CD4-positive, alpha-beta memory T cell (primary cell): ENCODE results near the gene OR2F2. TPM values are rescaled to one million over a fixed set of nuclear protein-coding genes. Genes with fewer than 3 reads are reported as not detected.
A peak's percentile ranks its signal among the peaks of the same experiment; 100 is the strongest.

Experiments used
- CTCF ChIA-PET: fragments of 350-600 bp; sonication (Branson Sonifier 250); formaldehyde crosslinking; loops from one replicate; lab custom pipeline; 2021; ENCODE audit warnings: inconsistent platforms; ENCODE audit not compliant: partially characterized antibody; lab: Charles Lee
- POLR2A ChIA-PET: fragments of 350-600 bp; sonication (Branson Sonifier 250); formaldehyde crosslinking; loops from one replicate; lab custom pipeline; 2021; ENCODE audit not compliant: partially characterized antibody; lab: Charles Lee
- DNase-seq, 5 donors: peaks; one replicate each; pipeline versions ENCODE4 v3.0.0 to v3.0.0-alpha.2; 2020 to 2022; ENCODE audit warnings: mixed read lengths in 1 of 5
- H3K27ac ChIP-seq: one replicate; pipeline ENCODE4 v1.7.0; 2013; ENCODE audit warnings: low read depth, low read length
- H3K27me3 ChIP-seq: 2 replicates; pipeline ENCODE4 v1.7.0; 2013; ENCODE audit warnings: mild to moderate bottlenecking, low read length, moderate library complexity; ENCODE audit not compliant: insufficient read depth
- H3K36me3 ChIP-seq: 2 replicates; pipeline ENCODE4 v1.7.0; 2013; ENCODE audit warnings: mild to moderate bottlenecking, low read length, moderate library complexity; ENCODE audit not compliant: insufficient read depth
- H3K4me1 ChIP-seq: 2 replicates; pipeline ENCODE4 v1.7.0; 2013; ENCODE audit warnings: mild to moderate bottlenecking, low read length, moderate library complexity; ENCODE audit not compliant: insufficient read depth
- H3K4me3 ChIP-seq, 2 donors: one replicate each; pipeline ENCODE4 v1.7.0; 2013; ENCODE audit warnings: low read length in 2 of 2, mild to moderate bottlenecking in 1 of 2
- H3K9me3 ChIP-seq, 2 donors: one replicate each; pipeline ENCODE4 v1.7.0; 2013; ENCODE audit warnings: low read length in 2 of 2, control low read depth in 1 of 2; ENCODE audit not compliant: control insufficient read depth in 1 of 2
- H3K27ac Mint-ChIP-seq, 7 donors: one replicate each; pipeline ENCODE4 v1.8.0; 2020 to 2021; ENCODE audit warnings: mixed read lengths in 7 of 7, mild to moderate bottlenecking in 6 of 7, inconsistent platforms in 3 of 7, moderate library complexity in 3 of 7
- H3K27me3 Mint-ChIP-seq, 2 donors: one replicate each; pipeline ENCODE4 v1.8.0; 2020 to 2021; ENCODE audit warnings: mixed read lengths in 2 of 2
- H3K36me3 Mint-ChIP-seq, 2 donors: one replicate each; pipeline ENCODE4 v1.8.0; 2020 to 2021; ENCODE audit warnings: mixed read lengths in 2 of 2, inconsistent platforms in 1 of 2, mild to moderate bottlenecking in 1 of 2
- H3K4me1 Mint-ChIP-seq, 4 donors: one replicate each; pipeline ENCODE4 v1.8.0; 2020 to 2021; ENCODE audit warnings: mixed read lengths in 4 of 4, mild to moderate bottlenecking in 1 of 4
- H3K4me3 Mint-ChIP-seq, 8 donors: one replicate each; pipeline ENCODE4 v1.8.0; 2020 to 2021; ENCODE audit warnings: mixed read lengths in 8 of 8, mild to moderate bottlenecking in 7 of 8, moderate library complexity in 6 of 8, inconsistent platforms in 3 of 8
- H3K9me3 Mint-ChIP-seq, 8 donors: one replicate each; pipeline ENCODE4 v1.8.0; 2020 to 2021; ENCODE audit warnings: mixed read lengths in 8 of 8, mild to moderate bottlenecking in 5 of 8, inconsistent platforms in 3 of 8, moderate library complexity in 1 of 8
- intact Hi-C: fragments of 100-400 bp; cut with micrococcal nuclease; formaldehyde crosslinking; loops from one replicate; pipeline ENCODE4 v1.15.1; 2023
- polyA plus RNA-seq, 2 donors: library from polyadenylated mRNA; unstranded; fragments of 300-500 nt; fragmentation: Illumina TruSeq; gene quantifications; one replicate each; pipeline ENCODE4 v1.2.3, GENCODE V29; 2021
- total RNA-seq, 2 experiments: library from RNA; stranded (reverse); gene quantifications; one replicate each; pipeline ENCODE4 v1.2.3, GENCODE V29; 2021

OR2F2 gene
- total and polyA plus RNA-seq, 4 experiments from 2014 or later = not detected

DNA sequence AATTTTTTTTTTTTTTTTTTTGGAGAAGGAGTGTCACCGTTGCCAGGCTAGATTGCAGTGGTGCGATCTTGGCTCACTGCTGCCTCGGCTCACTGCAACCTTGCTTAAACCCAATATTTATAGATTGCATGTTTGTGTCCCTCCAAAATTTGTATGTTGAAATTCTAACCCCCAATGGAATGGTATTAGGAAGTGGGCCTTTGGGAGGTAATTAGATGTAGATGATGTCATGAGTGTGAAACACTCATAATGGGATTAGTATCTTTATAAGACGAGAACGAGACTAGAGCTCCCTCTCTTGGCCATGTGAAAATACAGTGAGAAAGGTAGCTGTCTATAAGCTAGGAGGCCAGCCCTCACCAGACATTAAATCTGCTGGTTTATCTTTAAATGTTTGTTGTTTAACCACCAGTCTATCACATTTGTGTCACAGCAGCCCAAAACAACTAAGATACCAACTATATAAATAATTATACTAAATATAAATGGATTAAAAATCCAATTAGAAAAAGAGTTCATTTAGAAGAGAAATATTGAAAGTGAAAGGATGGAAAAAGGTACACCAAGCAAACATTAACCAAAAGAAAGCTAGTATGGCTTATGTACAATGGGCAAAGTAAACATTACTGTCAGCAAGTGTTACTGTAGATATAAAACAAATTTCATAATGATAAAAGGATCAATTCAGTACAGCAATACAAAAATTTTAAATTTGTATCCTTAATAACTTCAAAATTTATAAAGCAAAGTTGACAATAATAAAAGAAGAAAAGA lies 42.3 kb upstream of the OR2F2 start:
- H3K36me3 Mint-ChIP-seq = peaks cover 17 to 19% of the 10 kb centered on the region in 2 donors
- H3K4me3 ChIP-seq = no peak overlapping the region
- peaks cover 0 to 12% (median 2%) of the 10 kb centered on the region in 8 donors for H3K9me3 Mint-ChIP-seq
- no peaks in the 10 kb centered on the region for H3K36me3 ChIP-seq
- H3K27me3 ChIP-seq = no peaks in the 10 kb centered on the region
- peak overlapping the region in 4 of 7 donors; percentile 3 to 68 (median 29) for H3K27ac Mint-ChIP-seq
- H3K4me1 ChIP-seq = no peaks in the 10 kb centered on the region
- intact Hi-C loops = no loop called here
- H3K9me3 ChIP-seq = no peaks in the 10 kb centered on the region
- no peak overlapping the region for H3K27ac ChIP-seq
- CTCF ChIA-PET = interaction anchor here (0.8 to 2.4 kb wide), 7 partner anchors 9 to 235 kb away, joined by 3 to 27 read pairs (median 4); partner anchors contain the start of gene TCAF1
- POLR2A ChIA-PET = interaction anchor here (1.3 kb wide), 1 partner anchor 9 kb away, joined by 7 read pairs; the partner anchor contains the start of gene TCAF1
- H3K4me3 Mint-ChIP-seq = peak overlapping the region in 3 of 8 donors; percentile 49 to 59 (median 53)
- peaks cover 4 to 10% (median 5%) of the 10 kb centered on the region in 4 donors for H3K4me1 Mint-ChIP-seq
- DNase-seq = peak; percentile 30 to 49 (median 34)
- peaks cover 2% of the 10 kb centered on the region in 2 donors for H3K27me3 Mint-ChIP-seq

GRCh38 chr7:143896667-143897066 lies 38.4 kb upstream of the OR2F2 start:
- peaks cover 19% of the 10 kb centered on the region for H3K4me1 ChIP-seq
- H3K9me3 ChIP-seq = no peaks in the 10 kb centered on the region
- H3K4me3 Mint-ChIP-seq = no peak overlapping the region
- no peaks in the 10 kb centered on the region for H3K27me3 ChIP-seq
- no peaks in the 10 kb centered on the region for H3K36me3 ChIP-seq
- H3K36me3 Mint-ChIP-seq = peaks cover 0 to 3% of the 10 kb centered on the region in 2 donors
- ChIA-PET POLR2A (no interaction called here), CTCF (interaction anchor here (0.9 kb wide), 1 partner anchor 231 kb away, joined by 3 read pairs; no protein-coding TSS in a partner anchor)
- intact Hi-C loops = no loop called here
- no peak for DNase-seq
- H3K9me3 Mint-ChIP-seq = peaks cover 0 to 2% (median 0%) of the 10 kb centered on the region in 8 donors
- no peak overlapping the region for H3K27ac ChIP-seq
- H3K4me1 Mint-ChIP-seq = peaks cover 24 to 34% (median 28%) of the 10 kb centered on the region in 4 donors
- no peak overlapping the region for H3K27ac Mint-ChIP-seq
- peaks cover 0 to 2% of the 10 kb centered on the region in 2 donors for H3K27me3 Mint-ChIP-seq
- H3K4me3 ChIP-seq = no peak overlapping the region

DNA sequence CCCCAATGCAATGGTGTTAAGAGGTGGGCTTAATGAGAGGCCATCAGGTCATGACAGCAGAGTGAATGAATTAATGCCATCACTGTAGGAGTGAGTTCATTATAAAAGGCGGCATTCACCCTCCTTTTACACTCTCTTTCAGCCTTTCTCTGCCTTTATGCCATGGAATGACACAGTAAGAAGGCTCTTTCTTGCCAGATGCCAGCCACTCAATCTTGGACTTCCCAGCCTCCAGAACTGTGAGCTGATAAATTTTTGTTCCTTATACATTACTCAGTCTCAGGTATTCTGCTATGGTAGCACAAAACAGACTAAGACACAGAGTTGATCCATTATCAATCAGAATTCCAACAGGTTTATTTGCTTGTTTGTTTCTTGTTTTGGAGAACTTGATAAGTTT lies 36.2 kb upstream of the OR2F2 start:
- H3K27ac ChIP-seq = no peak overlapping the region
- intact Hi-C loops = no loop called here
- no peaks in the 10 kb centered on the region for H3K9me3 ChIP-seq
- no peaks in the 10 kb centered on the region for H3K27me3 Mint-ChIP-seq
- H3K27ac Mint-ChIP-seq = no peak overlapping the region
- H3K4me3 ChIP-seq = no peak overlapping the region
- ChIA-PET POLR2A (no interaction called here), CTCF (no interaction called here)
- H3K4me3 Mint-ChIP-seq = no peak overlapping the region
- peaks cover 19% of the 10 kb centered on the region for H3K4me1 ChIP-seq
- no peaks in the 10 kb centered on the region for H3K27me3 ChIP-seq
- peaks cover 22 to 38% (median 29%) of the 10 kb centered on the region in 4 donors for H3K4me1 Mint-ChIP-seq
- peaks cover 0 to 2% (median 0%) of the 10 kb centered on the region in 8 donors for H3K9me3 Mint-ChIP-seq
- peaks cover 0 to 2% of the 10 kb centered on the region in 2 donors for H3K36me3 Mint-ChIP-seq
- DNase-seq = peak in 1 of 5 donors; percentile 2
- no peaks in the 10 kb centered on the region for H3K36me3 ChIP-seq

DNA sequence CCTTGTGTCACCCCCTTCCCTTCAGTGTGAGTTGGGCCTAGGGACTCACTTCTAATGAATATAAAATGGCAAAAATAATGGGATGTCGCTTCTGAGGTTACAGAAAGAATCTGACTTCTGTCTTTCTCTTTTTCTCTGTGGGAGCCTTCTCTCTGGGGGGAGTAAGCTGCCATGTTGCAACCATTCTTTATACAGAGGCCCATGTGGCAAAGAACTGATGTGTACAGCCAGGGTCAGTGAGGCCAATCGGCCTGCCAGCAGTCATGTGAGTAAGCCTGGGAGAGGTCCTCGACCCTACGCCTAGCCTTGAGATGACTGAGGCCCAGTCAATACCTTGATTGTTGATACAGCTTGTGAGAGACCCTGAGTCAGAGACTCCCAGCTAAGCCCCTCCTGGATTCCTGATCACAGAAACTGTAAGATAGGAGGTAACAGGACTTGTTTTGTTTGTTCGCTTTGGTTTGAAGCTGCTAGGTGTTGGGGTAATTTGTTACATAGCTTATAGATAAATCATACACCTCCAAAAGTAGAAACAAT lies 34.7 kb upstream of the OR2F2 start:
- CTCF ChIA-PET = interaction anchor here (1.1 to 2.5 kb wide), 3 partner anchors 8 to 227 kb away, joined by 4 to 27 read pairs (median 7); no protein-coding TSS in a partner anchor
- no peaks in the 10 kb centered on the region for H3K27me3 Mint-ChIP-seq
- DNase-seq = peak in 1 of 5 donors; percentile 9
- no peak overlapping the region for H3K27ac ChIP-seq
- no peaks in the 10 kb centered on the region for H3K9me3 ChIP-seq
- H3K36me3 Mint-ChIP-seq = peaks cover 0 to 2% of the 10 kb centered on the region in 2 donors
- H3K4me3 Mint-ChIP-seq = peak overlapping the region; percentile 94 to 98 (median 95)
- H3K4me1 Mint-ChIP-seq = peaks cover 22 to 38% (median 30%) of the 10 kb centered on the region in 4 donors
- H3K4me3 ChIP-seq = no peak overlapping the region
- intact Hi-C loops = no loop called here
- H3K27me3 ChIP-seq = no peaks in the 10 kb centered on the region
- POLR2A ChIA-PET = no interaction called here
- H3K36me3 ChIP-seq = no peaks in the 10 kb centered on the region
- H3K9me3 Mint-ChIP-seq = peaks cover 0 to 2% (median 0%) of the 10 kb centered on the region in 8 donors
- H3K4me1 ChIP-seq = peaks cover 19% of the 10 kb centered on the region
- peak overlapping the region in 6 of 7 donors; percentile 10 to 86 (median 74) for H3K27ac Mint-ChIP-seq

DNA sequence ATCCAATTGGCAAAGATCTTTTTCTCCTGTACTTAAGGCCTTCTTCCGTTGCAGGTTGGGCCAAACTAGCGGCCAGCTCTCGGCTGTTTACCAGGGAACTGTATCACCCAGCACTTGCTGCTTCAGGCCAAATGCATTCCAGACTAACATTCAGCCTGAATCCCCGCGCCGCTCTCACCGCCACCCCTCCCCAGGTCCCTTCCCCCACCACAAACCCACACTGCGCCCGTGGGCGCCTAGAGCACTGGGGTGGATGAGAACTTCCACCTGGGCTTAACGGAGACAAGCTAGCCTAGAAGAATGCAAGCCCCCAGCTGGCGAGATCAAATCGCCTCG lies 33.7 kb upstream of the OR2F2 start:
- peak overlapping the region; percentile 63 to 68 for H3K4me3 ChIP-seq
- Mint-ChIP-seq H3K4me1 (peaks cover 22 to 38% (median 30%) of the 10 kb centered on the region in 4 donors), H3K27ac (peak overlapping the region; percentile 86 to 97 (median 95)), H3K27me3 (peaks cover 0 to 2% of the 10 kb centered on the region in 2 donors), H3K36me3 (peaks cover 0 to 2% of the 10 kb centered on the region in 2 donors), H3K9me3 (peaks cover 0 to 2% (median 0%) of the 10 kb centered on the region in 8 donors), H3K4me3 (peak overlapping the region; percentile 94 to 98 (median 95))
- ChIA-PET POLR2A (interaction anchor here (0.8 to 1.6 kb wide), 6 partner anchors 9 to 935 kb away, joined by 3 to 7 read pairs (median 4); partner anchors contain the start of gene TPK1), CTCF (interaction anchor here (0.7 to 2.5 kb wide), 8 partner anchors 9 to 512 kb away, joined by 3 to 27 read pairs (median 9); no protein-coding TSS in a partner anchor)
- H3K27ac ChIP-seq = peak overlapping the region; percentile 75
- peaks cover 19% of the 10 kb centered on the region for H3K4me1 ChIP-seq
- intact Hi-C loops = loop anchor here (1.0 kb wide), 1 partner anchor 226 kb away; no protein-coding TSS in a partner anchor
- no peak for DNase-seq
- no peaks in the 10 kb centered on the region for H3K36me3 ChIP-seq
- no peaks in the 10 kb centered on the region for H3K9me3 ChIP-seq
- H3K27me3 ChIP-seq = no peaks in the 10 kb centered on the region

DNA sequence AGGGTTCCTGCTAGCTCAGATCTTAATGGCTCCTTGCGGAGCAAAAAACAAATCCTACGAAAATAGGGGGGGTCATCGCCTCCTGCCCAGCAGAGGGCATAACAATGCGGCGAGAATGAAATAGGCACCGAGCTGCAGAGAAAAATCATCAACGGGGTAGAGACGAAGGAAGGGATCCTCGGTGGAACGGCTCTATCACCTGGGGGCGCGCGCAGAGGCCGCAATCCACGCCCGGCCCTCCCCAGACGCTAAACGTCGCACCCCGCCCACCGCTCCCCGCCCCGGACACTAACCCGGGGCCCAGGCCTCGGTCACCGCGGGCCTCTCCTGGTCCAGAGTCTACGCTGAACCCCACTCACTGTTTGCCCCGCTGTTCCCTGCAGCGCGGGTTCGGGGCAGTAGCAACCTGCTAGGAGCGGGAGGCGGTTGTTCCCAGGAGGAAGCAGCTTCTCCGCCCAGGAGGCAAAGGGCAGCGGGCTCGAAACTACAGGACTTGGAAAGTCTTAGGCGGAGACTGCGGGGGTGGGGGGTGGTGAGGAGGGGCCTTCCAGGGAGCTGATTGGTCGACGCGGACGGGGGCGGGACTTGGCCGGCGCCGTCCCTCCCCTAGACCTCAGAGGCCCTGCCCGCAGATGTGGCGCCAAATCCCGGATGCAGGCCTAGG lies 33.2 kb upstream of the OR2F2 start, which contains the start of gene TCAF1:
Gene TCAF1, minus strand, starts transcription at position 509 of the 664 bp plus-strand sequence. CDS start 25,568 bp downstream, outside the sequence.
- peak within 1 kb of the TSS; percentile 86 to 97 (median 95) for H3K27ac Mint-ChIP-seq
- Histone ChIP-seq H3K27me3 (no peaks in the 10 kb centered on the region), H3K4me3 (peak within 1 kb of the TSS; percentile 63 to 68), H3K4me1 (peaks cover 19% of the 10 kb centered on the region), H3K9me3 (no peaks in the 10 kb centered on the region), H3K36me3 (no peaks in the 10 kb centered on the region), H3K27ac (peak within 1 kb of the TSS; percentile 75)
- H3K36me3 Mint-ChIP-seq = peaks cover 0 to 2% of the 10 kb centered on the region in 2 donors
- H3K27me3 Mint-ChIP-seq = peaks cover 0 to 2% of the 10 kb centered on the region in 2 donors
- peak; percentile 84 to 90 (median 86) for DNase-seq
- peaks cover 0 to 2% (median 0%) of the 10 kb centered on the region in 8 donors for H3K9me3 Mint-ChIP-seq
- intact Hi-C loops = loop anchor here (1.0 kb wide), 1 partner anchor 226 kb away; no protein-coding TSS in a partner anchor
- H3K4me3 Mint-ChIP-seq = peak within 1 kb of the TSS; percentile 94 to 98 (median 95)
- ChIA-PET CTCF (interaction anchor here (0.7 to 2.5 kb wide), 8 partner anchors 9 to 511 kb away, joined by 3 to 27 read pairs (median 9); no protein-coding TSS in a partner anchor), POLR2A (interaction anchor here (0.8 to 1.6 kb wide), 7 partner anchors 9 to 934 kb away, joined by 3 to 7 read pairs (median 4); partner anchors contain the start of gene TPK1)
- peaks cover 22 to 38% (median 30%) of the 10 kb centered on the region in 4 donors for H3K4me1 Mint-ChIP-seq
